ENCODE data around the gene SELENOI.

The SELENOI gene

DNA sequence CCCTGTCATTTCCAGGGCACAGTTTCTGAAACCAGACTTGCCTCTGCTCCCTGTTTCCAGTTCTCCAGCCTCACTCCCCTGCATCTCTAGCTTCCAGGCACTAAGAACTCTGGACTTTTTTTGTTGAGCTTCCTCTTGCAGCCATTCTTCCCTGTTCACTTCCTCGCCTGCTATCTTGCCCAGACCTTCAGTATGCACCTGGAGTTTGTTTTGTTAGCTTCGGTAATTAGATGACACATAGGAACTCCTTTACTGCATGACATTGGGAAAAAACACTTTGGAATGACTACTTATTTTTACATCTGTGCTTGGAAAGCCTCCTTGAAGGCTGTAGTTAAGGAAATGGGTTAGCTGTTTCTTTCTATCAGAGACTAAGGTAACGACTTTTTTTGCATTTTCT, 96.8 kb downstream of the SELENOI start:
- Histone ChIP-seq H3K9ac (ENCODE audit: low read length) (no peak overlapping the region), H3K4me1 (ENCODE audit: low read length) (no peaks in the 10 kb centered on the region), H3K9me2 (replicated peaks; ENCODE audit: insufficient read depth, low read length) (no peaks in the 10 kb centered on the region), H2AFZ (ENCODE audit: low read length) (no peak overlapping the region), H3K79me2 (ENCODE audit: low read length) (no peaks in the 10 kb centered on the region), H3K9me3 (replicated peaks; ENCODE audit: insufficient read depth, low read length) (no peaks in the 10 kb centered on the region), H3K36me3 (replicated peaks; ENCODE audit: insufficient read depth, low read length) (no peaks in the 10 kb centered on the region), H3F3A (ENCODE audit: insufficient read depth, low read length) (no peaks in the 10 kb centered on the region), H3K27me3 (replicated peaks; ENCODE audit: insufficient read depth, low read length) (no peaks in the 10 kb centered on the region), H4K20me1 (ENCODE audit: insufficient read depth, low read length) (no peaks in the 10 kb centered on the region), H3K4me3 (ENCODE audit: low read length) (no peak overlapping the region), H3K4me2 (ENCODE audit: low read depth, low read length) (no peak overlapping the region), H3K27ac (ENCODE audit: low read length) (no peak overlapping the region)
- no peak for DNase-seq
- no peak for TF ChIP-seq EZH2phosphoT487 (IDR thresholded peaks at IDR 0.05; ENCODE audit: low read length)
- TF ChIP-seq EZH2 (optimal IDR thresholded peaks at IDR 0.05; ENCODE audit: low read depth, low read length): no peak
- TF ChIP-seq, protein P1, sequence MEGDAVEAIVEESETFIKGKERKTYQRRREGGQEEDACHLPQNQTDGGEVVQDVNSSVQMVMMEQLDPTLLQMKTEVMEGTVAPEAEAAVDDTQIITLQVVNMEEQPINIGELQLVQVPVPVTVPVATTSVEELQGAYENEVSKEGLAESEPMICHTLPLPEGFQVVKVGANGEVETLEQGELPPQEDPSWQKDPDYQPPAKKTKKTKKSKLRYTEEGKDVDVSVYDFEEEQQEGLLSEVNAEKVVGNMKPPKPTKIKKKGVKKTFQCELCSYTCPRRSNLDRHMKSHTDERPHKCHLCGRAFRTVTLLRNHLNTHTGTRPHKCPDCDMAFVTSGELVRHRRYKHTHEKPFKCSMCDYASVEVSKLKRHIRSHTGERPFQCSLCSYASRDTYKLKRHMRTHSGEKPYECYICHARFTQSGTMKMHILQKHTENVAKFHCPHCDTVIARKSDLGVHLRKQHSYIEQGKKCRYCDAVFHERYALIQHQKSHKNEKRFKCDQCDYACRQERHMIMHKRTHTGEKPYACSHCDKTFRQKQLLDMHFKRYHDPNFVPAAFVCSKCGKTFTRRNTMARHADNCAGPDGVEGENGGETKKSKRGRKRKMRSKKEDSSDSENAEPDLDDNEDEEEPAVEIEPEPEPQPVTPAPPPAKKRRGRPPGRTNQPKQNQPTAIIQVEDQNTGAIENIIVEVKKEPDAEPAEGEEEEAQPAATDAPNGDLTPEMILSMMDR (IDR thresholded peaks at IDR 0.05; ENCODE audit: low read length): no peak

GRCh38 chr2:26444236-26444635, 98.3 kb downstream of the SELENOI start:
- TF ChIP-seq, protein P1 (IDR thresholded peaks at IDR 0.05; ENCODE audit: low read length): no peak
- TF ChIP-seq EZH2 (optimal IDR thresholded peaks at IDR 0.05; ENCODE audit: low read depth, low read length) (no peak), EZH2phosphoT487 (IDR thresholded peaks at IDR 0.05; ENCODE audit: low read length) (no peak)
- H3K36me3 ChIP-seq (replicated peaks; ENCODE audit: insufficient read depth, low read length): no peaks in the 10 kb centered on the region
- no peaks in the 10 kb centered on the region for H3K4me1 ChIP-seq (ENCODE audit: low read length)
- H3K4me3 ChIP-seq (ENCODE audit: low read length): no peak overlapping the region
- no peak overlapping the region for H3K4me2 ChIP-seq (ENCODE audit: low read depth, low read length)
- H2AFZ ChIP-seq (ENCODE audit: low read length): no peak overlapping the region
- H3K9me3 ChIP-seq (replicated peaks; ENCODE audit: insufficient read depth, low read length): no peaks in the 10 kb centered on the region
- no peaks in the 10 kb centered on the region for H3F3A ChIP-seq (ENCODE audit: insufficient read depth, low read length)
- no peaks in the 10 kb centered on the region for H3K27me3 ChIP-seq (replicated peaks; ENCODE audit: insufficient read depth, low read length)
- no peaks in the 10 kb centered on the region for H3K79me2 ChIP-seq (ENCODE audit: low read length)
- no peak overlapping the region for H3K27ac ChIP-seq (ENCODE audit: low read length)
- no peak overlapping the region for H3K9ac ChIP-seq (ENCODE audit: low read length)
- no peaks in the 10 kb centered on the region for H4K20me1 ChIP-seq (ENCODE audit: insufficient read depth, low read length)
- no peaks in the 10 kb centered on the region for H3K9me2 ChIP-seq (replicated peaks; ENCODE audit: insufficient read depth, low read length)
- no peak for DNase-seq

Measured in MM.1S (cell line).